Mucosa of descending colon (tissue), 3 donors: ENCODE measurements around the gene NKPD1. TPM values are rescaled to one million over a fixed set of nuclear protein-coding genes. Genes with fewer than 3 reads are reported as not detected.

Source experiments
- ATAC-seq: fragments of 200-7000 bp; cut with Tn5 transposase; one replicate; pipeline ENCODE4 v1.9.1; 2020; ENCODE audit warnings: mild to moderate bottlenecking, moderate library complexity
- DNase-seq, 3 donors: peaks; one replicate each; pipeline ENCODE4 v3.0.0-alpha.2; 2020
- H3K36me3 ChIP-seq: fragments of 200-600 bp; one replicate; pipeline ENCODE4 v1.8.0; 2021; ENCODE audit warnings: low read depth, mild to moderate bottlenecking
- H3K4me1 ChIP-seq: fragments of 200-600 bp; one replicate; pipeline ENCODE4 v1.8.0; 2021; ENCODE audit warnings: low read depth, mild to moderate bottlenecking
- H3K4me3 ChIP-seq: fragments of 200-600 bp; one replicate; pipeline ENCODE4 v1.8.0; 2021; ENCODE audit warnings: mild to moderate bottlenecking
- H3K9me3 ChIP-seq: fragments of 200-600 bp; one replicate; pipeline ENCODE4 v1.8.0; 2021; ENCODE audit warnings: mild to moderate bottlenecking
- intact Hi-C, 2 donors: fragments of 100-400 bp; cut with DNase I in 1 of 2; cut with micrococcal nuclease in 1 of 2; formaldehyde crosslinking; loops; one replicate each; pipeline versions ENCODE4 v1.11.0 to v1.11.1; 2022; cut with DNase I, micrococcal nuclease
- total RNA-seq, 3 donors: library from RNA; stranded (reverse); fragmentation: NEBNext Ultra II Directional in 2 of 3; extraction: Animal tissue kit (Norgen Biotek cat#: 25700) in 2 of 3; gene quantifications; one replicate each; pipeline versions ENCODE4 v1.2.1 to v1.2.4, GENCODE V29; 2021 to 2023
- TF ChIP-seq, protein P1 (sequence below): fragments of 200-600 bp; IDR thresholded peaks from one replicate; pipeline ENCODE4 v1.8.0; 2022; ENCODE audit warnings: antibody characterized with exemption, mild to moderate bottlenecking
- donor health status: DM: no; HTN: no; CAD: no; lungs with moderate emphysema.
- donor health status: DM: no; HTN: no; CAD: no.
- donor health status: DM: no; HTN: yes; CAD: no.

Gene NKPD1
- total RNA-seq, 3 donors from 2014 or later, result not detected

DNA sequence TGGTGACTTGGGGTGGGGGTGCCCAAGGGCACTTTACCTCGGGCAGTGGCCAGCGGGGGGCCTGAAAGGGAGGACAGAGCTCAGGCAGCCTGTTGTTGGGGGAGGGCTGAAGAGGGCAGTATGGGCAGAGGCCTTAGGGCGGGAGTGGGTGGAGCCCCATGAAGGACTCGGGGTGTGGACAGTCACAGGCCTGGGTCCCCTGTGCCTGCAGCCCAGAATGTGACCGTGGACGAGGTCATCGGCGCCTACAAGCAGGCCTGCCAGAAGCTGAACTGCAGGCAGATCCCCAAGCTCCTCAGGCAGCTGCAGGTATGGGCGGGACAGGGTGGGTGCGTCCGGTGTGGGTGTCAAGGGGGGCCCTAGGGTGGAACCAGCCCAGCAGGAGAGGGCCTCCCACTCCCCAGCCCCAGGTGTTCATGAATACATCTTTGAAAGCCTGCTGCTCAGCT lies 22.5 kb downstream of the NKPD1 start:
- no peak for DNase-seq
- no peaks in the 10 kb centered on the region for H3K4me1 ChIP-seq
- ATAC-seq, result no peak
- intact Hi-C loops, result no loop called here
- no peaks in the 10 kb centered on the region for H3K9me3 ChIP-seq
- no peak overlapping the region for H3K4me3 ChIP-seq
- no peaks in the 10 kb centered on the region for H3K36me3 ChIP-seq
- TF ChIP-seq, protein P1, sequence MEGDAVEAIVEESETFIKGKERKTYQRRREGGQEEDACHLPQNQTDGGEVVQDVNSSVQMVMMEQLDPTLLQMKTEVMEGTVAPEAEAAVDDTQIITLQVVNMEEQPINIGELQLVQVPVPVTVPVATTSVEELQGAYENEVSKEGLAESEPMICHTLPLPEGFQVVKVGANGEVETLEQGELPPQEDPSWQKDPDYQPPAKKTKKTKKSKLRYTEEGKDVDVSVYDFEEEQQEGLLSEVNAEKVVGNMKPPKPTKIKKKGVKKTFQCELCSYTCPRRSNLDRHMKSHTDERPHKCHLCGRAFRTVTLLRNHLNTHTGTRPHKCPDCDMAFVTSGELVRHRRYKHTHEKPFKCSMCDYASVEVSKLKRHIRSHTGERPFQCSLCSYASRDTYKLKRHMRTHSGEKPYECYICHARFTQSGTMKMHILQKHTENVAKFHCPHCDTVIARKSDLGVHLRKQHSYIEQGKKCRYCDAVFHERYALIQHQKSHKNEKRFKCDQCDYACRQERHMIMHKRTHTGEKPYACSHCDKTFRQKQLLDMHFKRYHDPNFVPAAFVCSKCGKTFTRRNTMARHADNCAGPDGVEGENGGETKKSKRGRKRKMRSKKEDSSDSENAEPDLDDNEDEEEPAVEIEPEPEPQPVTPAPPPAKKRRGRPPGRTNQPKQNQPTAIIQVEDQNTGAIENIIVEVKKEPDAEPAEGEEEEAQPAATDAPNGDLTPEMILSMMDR, result no peak

DNA sequence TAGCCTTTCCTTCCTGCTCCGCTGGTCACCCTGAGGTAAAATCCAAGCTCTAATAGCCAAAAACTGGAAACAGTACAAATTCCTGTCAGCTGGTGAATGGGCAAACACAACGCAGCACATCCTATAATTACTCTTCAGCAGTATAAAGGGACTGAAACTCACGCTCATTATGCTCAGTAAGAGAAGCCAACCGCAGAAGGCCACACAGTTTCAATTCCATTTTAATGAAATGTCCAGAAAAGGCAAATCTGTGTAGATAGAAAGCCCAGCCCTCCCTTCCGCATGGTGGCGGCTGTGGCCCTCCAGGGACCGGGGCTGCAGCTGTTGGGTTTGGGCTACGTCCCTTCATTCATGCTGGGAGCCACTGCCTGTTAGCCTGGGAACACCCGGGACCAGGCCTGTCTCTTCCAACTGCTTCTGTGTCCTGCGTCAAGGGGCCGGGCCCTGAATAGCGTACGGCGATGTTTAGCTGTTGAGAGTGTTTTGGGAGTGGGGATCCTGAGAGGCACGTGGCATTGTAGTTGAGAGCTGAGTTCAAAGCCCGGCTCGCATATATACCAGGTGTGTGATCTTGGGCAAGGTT lies 23.5 kb downstream of the NKPD1 start:
- intact Hi-C loops, result no loop called here
- no peaks in the 10 kb centered on the region for H3K9me3 ChIP-seq
- ATAC-seq (peak; percentile 30), DNase-seq (no peak)
- no peak overlapping the region for H3K4me3 ChIP-seq
- no peaks in the 10 kb centered on the region for H3K36me3 ChIP-seq
- H3K4me1 ChIP-seq, result no peaks in the 10 kb centered on the region
- TF ChIP-seq, protein P1, result no peak

DNA sequence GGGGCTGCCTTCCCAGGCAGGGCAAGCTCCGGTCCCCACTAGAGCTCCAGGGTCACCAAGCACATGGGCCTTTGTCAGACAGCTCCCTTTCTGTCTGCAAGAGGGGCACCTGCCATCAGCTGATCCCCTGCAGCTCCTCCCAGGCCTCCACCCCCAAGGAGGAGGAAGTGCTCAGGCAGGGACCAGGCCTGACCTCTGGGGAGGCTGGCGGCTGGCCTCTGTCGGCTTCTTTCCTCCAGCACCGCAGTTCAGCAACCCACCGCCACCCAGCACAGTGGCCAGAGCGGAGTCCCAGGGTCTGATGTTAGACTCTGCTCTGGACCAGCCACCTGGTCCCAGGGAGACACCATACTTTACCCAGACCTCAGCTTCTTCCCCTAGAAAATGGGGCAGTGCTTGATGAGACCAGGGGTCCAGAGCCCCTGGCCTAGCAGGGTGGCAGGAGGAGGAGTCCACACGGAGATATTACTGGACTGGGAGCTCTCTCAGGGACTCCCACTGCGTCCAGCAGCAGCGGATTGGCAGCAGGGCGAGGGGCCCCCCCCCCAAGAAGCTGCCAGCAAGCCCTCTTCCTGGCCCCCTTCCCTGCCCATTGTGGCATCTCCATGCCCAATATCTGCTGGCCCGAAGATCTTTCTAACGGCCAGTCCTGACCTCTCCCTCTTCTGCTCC lies 24.1 kb downstream of the NKPD1 start:
- DNase-seq (no peak), ATAC-seq (no peak)
- H3K4me3 ChIP-seq, result no peak overlapping the region
- no peaks in the 10 kb centered on the region for H3K9me3 ChIP-seq
- no peaks in the 10 kb centered on the region for H3K4me1 ChIP-seq
- intact Hi-C loops, result no loop called here
- no peaks in the 10 kb centered on the region for H3K36me3 ChIP-seq
- TF ChIP-seq, protein P1, result no peak

DNA sequence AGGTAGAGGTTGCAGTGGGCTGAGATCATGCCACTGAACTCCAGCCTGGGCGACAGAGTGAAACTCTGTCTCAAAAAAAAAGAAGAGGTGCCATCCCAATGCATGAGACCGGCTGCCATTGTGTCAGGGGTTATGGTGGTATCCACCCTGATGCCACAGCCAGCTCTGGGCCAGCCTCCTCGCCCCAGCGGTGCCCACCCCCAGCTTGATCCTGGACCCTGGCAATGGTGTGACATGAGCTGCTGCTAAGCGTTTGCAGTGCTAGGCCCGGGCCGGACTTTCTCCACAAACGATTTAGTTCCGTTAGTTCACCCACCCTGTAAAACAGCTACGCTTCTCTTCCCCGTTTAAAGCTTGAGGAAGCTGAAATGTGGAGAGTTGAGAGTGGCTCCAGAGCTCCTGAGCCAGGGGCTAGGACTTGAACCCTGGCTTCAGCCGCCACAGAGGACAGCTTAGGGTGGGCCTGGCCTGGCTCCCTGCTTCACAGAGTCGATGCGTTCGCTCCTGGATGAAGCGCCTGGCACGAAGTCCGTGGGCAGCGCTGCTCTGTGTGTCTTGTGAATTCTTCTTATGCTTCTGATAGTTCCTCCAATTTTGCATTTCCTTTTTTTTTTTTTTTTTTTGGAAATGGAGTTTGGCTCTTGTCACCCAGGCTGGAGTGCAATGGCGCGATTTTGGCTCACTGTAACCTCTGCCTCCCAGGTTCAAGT lies 25.5 kb downstream of the NKPD1 start:
- ATAC-seq (no peak), DNase-seq (no peak)
- H3K36me3 ChIP-seq, result no peaks in the 10 kb centered on the region
- H3K9me3 ChIP-seq, result no peaks in the 10 kb centered on the region
- H3K4me3 ChIP-seq, result no peak overlapping the region
- H3K4me1 ChIP-seq, result no peaks in the 10 kb centered on the region
- intact Hi-C loops, result no loop called here
- TF ChIP-seq, protein P1, result no peak

DNA sequence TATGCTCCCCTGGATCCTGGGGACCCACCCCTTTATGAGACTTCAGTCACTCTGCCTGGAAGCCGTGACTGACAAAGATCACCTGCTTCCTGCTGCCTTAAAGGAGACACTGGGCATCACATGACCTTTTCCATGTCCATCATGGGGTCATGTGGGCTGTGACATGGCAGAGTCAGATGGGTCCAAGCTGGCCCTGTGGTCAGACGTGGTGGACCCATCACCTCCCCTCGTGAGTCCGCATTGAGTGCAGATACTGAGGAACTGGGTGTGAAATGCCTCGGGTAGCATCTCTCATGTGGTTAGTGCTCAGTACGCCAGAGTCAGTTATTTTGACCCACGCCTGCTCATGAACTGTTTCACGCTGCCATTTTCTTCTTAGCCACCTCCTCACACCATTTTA lies 27.1 kb downstream of the NKPD1 start:
- H3K4me3 ChIP-seq, result no peak overlapping the region
- ATAC-seq, result no peak
- TF ChIP-seq, protein P1, result no peak
- intact Hi-C loops, result no loop called here
- H3K4me1 ChIP-seq, result no peaks in the 10 kb centered on the region
- no peaks in the 10 kb centered on the region for H3K9me3 ChIP-seq
- DNase-seq, result no peak
- no peaks in the 10 kb centered on the region for H3K36me3 ChIP-seq
